DMS 273 (cell line): Measurements from ENCODE around the gene PRDM15.

Experiments used
- DNase-seq: peaks from one replicate; lab custom pipeline; 2025; ENCODE audit not compliant: unreplicated experiment; lab: John Stamatoyannopoulos, UW

The PRDM15 gene

GRCh38 chr21:41886328-41886727, 7.2 kb upstream of the PRDM15 start:
- DNase-seq = no peak

GRCh38 chr21:41885341-41886024, 6.3 kb upstream of the PRDM15 start:
- DNase-seq = no peak

GRCh38 chr21:41884501-41885030, 5.4 kb upstream of the PRDM15 start:
- peak; percentile 17 for DNase-seq

- no peak for DNase-seq
Observed at GRCh38 chr21:41883582-41883981, 4.4 kb upstream of the PRDM15 start.

GRCh38 chr21:41881051-41881450, 1.9 kb upstream of the PRDM15 start:
- no peak for DNase-seq

GRCh38 chr21:41880153-41880552, 1.0 kb upstream of the PRDM15 start:
- no peak for DNase-seq

- DNase-seq = peak; percentile 90
Observed at GRCh38 chr21:41878831-41879189, 334 bp downstream of the PRDM15 start.

GRCh38 chr21:41877901-41878830, 978 bp downstream of the PRDM15 start:
- peak; percentile 63 for DNase-seq

- DNase-seq = no peak
Observed at GRCh38 chr21:41876928-41877652, 2.1 kb downstream of the PRDM15 start.

- no peak for DNase-seq
Observed at GRCh38 chr21:41876396-41876795, 2.7 kb downstream of the PRDM15 start.

- DNase-seq = no peak
Observed at GRCh38 chr21:41875086-41875485, 4.1 kb downstream of the PRDM15 start.

GRCh38 chr21:41874611-41875010, 4.5 kb downstream of the PRDM15 start:
- no peak for DNase-seq

- DNase-seq = no peak
Observed at GRCh38 chr21:41873426-41873825, 5.7 kb downstream of the PRDM15 start.

GRCh38 chr21:41873005-41873404, 6.1 kb downstream of the PRDM15 start:
- no peak for DNase-seq

GRCh38 chr21:41871293-41872030, 7.7 kb downstream of the PRDM15 start:
- DNase-seq = no peak

- no peak for DNase-seq
Observed at GRCh38 chr21:41869771-41870170, 9.4 kb downstream of the PRDM15 start.

GRCh38 chr21:41868062-41868710, 11.0 kb downstream of the PRDM15 start:
- peak; percentile 77 for DNase-seq

GRCh38 chr21:41867313-41867712, 11.8 kb downstream of the PRDM15 start:
- no peak for DNase-seq

GRCh38 chr21:41866274-41866809, 12.8 kb downstream of the PRDM15 start:
- no peak for DNase-seq
